Peyer's patch (tissue), 4 donors: ENCODE results near the gene PSME3.

Source experiments
- CTCF ChIP-seq, 6 experiments: fragments of 450-650 bp in 4 of 6; fragments of 200-600 bp in 2 of 6; sonication (generic) in 1 of 6; IDR thresholded peaks; one replicate each; pipeline ENCODE4 v1.5.1; 2017 to 2019; ENCODE audit warnings: antibody characterized with exemption in 6 of 6, mild to moderate bottlenecking in 3 of 6, moderate library complexity in 1 of 6
- POLR2A ChIP-seq, 2 donors: fragments of 450-650 bp; IDR thresholded peaks; one replicate each; pipeline ENCODE4 v1.5.1; 2017; ENCODE audit warnings: antibody characterized with exemption in 2 of 2, mild to moderate bottlenecking in 2 of 2, moderate library complexity in 2 of 2

- TF ChIP-seq CTCF (IDR thresholded peaks at IDR 0.05): no peak
- no peak for TF ChIP-seq POLR2A (IDR thresholded peaks at IDR 0.05)
Measured at GRCh38 chr17:42893359-42893758, 60.2 kb downstream of the PSME3 start.
